Activated CD4-positive, CD25-positive, alpha-beta regulatory T cell treated with anti-CD3 and anti-CD28 coated beads, Interleukin-2, amount 50 U/mL, for 72 hours (primary cell): ENCODE data around the gene MTA1.

Experiments
- DNase-seq: peaks from one replicate; pipeline ENCODE4 v3.0.0; 2021

Gene MTA1

GRCh38 chr14:105490267-105490571 is 70.6 kb downstream of the MTA1 start:
- DNase-seq = no peak

- DNase-seq = peak; percentile 97
Observed at GRCh38 chr14:105490572-105491365, 71.1 kb downstream of the MTA1 start, which contains the start of gene TEDC1. Gene TEDC1 (plus strand): TSS chr14:105491246. CDS start chr14:105491376, 130 bp downstream.

GRCh38 chr14:105491366-105491973 is 71.8 kb downstream of the MTA1 start:
- peak; percentile 85 for DNase-seq

DNA sequence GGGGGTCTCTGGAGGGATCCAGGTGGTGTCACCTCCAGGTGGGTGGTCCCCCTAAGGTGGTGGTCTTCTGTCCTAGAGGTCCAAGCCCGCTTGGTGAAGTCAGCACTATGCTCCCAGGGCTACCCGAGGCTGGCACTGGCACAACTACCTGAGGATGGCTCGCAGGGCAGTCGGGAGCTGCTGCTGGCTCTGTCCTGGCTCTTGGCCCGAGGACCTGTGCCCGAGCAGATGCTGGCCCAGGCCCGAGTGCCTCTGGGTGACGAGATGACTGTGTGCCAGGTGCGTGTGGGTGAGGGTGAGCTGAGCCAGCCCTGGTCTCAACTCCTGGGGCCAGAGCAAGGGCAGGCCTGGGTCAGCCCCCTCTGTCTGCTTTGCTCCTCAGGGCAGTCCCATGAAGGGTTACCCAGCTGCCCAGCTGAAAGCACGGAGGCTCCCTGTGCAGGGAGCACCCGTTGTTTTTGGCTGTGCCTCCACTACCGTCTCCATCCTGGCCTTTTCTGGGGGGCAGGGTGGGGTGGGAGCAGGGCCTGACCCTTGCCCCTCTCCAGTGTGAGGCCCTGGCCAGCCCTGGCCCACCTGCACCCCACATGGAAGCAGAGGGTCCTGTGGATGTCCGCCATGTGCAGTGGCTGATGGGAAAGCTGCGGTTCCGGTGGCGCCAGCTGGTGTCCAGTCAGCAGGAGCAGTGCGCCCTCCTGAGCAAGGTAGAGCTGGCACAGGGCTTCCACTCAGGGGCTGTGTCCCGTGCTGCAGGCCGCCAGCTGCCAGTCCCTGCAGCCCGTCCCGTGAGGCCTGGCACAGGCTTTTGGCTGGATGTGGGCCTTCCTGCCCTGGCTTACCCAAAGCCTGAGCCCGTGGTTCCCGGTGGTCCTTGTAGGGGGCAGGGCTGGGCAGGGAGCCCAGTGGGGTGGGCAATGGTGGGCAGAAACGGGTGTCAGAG is 72.7 kb downstream of the MTA1 start:
- peak; percentile 30 for DNase-seq

DNA sequence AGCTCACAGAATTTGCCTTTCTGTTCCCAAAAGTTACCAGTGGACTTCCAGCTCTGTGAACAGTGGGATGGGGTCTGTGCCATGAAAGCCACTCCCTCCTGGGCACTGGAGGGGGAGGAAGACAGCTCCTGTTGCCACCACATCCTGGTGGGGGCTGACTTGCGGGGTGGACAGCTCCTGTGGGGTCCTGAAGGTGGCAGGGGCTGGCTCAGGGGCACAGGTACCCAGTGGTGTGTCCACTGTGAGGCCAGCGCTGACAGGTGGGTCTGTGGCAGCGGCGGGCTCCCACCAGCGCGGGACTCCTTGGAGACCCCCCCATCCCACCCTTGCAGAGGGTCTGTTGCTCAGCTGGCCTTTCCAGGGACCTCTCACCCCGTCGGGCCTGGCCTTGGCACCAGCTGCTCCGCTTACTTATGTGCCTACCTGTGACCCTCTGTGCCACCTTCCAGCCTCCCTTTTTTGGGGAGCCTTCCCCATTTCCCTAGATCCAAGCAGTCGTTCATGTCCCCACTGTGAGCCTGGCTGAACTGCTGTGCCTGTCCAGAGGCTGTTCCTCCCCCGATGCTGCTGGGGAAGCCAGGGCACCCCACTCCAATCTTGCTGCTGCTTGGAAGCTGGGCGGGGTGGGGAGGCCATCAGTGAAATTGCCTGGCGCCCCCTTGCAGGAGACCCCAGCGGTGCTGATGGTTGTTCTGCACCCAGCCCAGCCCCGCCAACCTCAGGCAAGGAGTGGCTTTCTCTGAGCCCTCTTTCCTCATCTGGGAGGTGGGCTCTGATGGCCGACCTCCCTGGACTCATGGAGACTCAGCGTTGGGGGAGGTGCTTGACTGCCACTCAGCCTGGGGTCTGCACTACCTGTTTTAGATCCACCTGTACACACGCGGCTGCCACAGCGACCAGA is 73.6 kb downstream of the MTA1 start:
- DNase-seq = peak; percentile 28

GRCh38 chr14:105493921-105494605 is 74.4 kb downstream of the MTA1 start:
- DNase-seq = no peak

DNA sequence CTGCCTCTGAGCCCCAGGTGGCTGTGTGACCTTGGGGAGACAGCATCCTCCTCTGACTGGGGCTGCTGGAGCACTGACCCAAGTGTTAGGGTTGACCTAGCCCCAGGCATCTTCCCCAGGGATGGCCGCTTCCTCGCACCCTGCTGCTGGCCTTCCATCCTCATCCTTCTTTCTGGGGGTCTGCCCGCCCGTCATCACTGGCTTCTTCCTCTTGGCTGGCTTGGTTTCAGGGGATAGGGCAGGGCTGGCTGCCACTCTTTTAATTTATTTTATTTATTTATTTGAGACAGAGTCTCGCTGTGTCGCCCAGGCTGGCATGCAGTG is 74.9 kb downstream of the MTA1 start:
- DNase-seq = no peak

GRCh38 chr14:105495101-105495989 is 75.7 kb downstream of the MTA1 start:
- no peak for DNase-seq

GRCh38 chr14:105495990-105496830 is 76.6 kb downstream of the MTA1 start:
- DNase-seq = peak; percentile 26

- DNase-seq = peak; percentile 28
Observed at GRCh38 chr14:105496831-105497591, 77.4 kb downstream of the MTA1 start.

- no peak for DNase-seq
Observed at GRCh38 chr14:105497671-105498429, 78.2 kb downstream of the MTA1 start.

GRCh38 chr14:105498430-105499255 is 79.0 kb downstream of the MTA1 start:
- no peak for DNase-seq

DNA sequence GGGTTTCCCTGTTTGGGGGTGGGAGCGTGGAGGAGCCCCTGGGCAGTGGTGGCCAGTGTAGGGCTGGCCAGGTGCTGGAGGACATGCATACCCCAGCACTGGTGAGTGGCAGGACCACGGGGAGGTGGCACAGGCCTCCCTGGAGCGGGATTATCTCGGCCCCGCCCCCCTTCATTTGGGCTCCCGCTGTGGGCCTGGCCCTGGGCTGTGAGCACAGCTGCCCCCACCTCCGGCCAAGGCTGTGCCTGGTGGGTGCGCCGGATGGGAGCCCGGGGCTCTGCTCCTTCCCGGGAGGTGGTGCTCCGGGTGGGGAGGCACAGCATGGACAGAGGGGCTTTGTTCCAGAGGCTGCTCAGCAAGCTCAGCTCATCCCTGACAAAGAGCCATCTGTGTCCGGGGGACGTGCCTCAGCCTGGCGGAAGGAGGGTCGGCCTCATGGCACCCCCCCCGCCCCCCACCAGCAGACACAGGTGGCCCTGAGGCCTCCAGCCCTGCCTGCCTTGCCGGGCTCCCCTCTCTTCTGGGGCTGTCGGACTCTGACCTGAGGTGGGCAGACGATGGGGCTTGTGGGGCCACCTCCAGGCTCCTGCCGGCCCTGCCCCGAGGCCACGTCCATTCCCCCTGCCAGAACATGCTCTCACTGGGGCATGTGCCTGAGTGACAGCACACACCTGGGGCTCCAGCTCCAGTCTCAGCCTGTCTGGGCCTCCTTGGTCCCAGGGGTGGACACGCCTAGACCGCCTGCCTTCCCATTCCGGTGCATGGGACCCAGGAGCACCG is 79.8 kb downstream of the MTA1 start:
- no peak for DNase-seq

DNA sequence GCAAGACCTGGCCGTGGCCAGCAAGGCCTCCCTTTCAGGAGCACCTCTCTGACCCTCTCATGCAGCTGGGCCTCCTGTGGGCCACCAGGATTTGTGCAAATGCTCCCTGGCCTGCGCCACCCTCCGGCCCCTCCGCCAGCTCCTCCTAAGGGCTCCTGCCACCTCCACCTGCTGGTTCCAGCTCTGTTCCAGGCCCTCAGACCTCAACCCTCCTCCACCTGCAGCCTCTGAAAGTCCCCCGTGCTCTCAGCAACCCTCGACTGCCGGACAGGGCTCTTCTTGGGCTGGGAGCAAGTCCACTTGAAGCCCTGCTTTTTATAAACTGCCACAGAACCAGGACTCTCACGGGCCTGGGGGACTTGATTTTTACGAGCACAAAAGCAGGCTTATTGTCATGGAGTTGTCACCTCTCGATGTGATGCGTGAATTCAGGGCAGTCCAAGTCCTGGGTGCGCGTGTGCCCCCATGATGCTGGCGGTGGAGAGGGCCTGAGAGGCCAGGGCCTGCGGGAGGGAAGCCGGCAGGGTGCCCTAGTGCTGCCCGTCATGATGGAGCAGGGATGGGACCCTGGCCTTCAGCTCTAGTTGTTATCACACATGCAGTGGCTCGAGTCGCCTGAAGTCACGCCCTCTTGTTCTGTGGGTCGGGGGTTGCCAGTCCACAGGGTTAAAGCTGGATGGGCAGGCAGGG is 80.6 kb downstream of the MTA1 start:
- DNase-seq = no peak

GRCh38 chr14:105500726-105501101 is 81.1 kb downstream of the MTA1 start:
- no peak for DNase-seq
